A549 (cell line): ENCODE measurements around the gene C11orf21. TPM values are rescaled to one million over a fixed set of nuclear protein-coding genes. Genes with fewer than 3 reads are reported as not detected.

ENCODE experiments used
- ATAC-seq, 2 experiments: fragments of 200-7000 bp in 1 of 2; fragments of >200 bp in 1 of 2; cut with Nextera tagmentation in 1 of 2; cut with Tn5 transposase in 1 of 2; 3 replicates each; pipeline versions ENCODE4 v1.8.0 to v1.9.1; 2018 to 2020; ENCODE audit warnings: mild to moderate bottlenecking in 1 of 2, moderate library complexity in 1 of 2
- CTCF ChIA-PET: fragments of 300-600 bp; sonication (Branson Sonifier 250); formaldehyde crosslinking; extraction: SDS; loops from one replicate; lab custom pipeline; 2021; ENCODE audit warnings: antibody characterized with exemption, inconsistent platforms; lab: Yijun Ruan, JAX
- POLR2A ChIA-PET: fragments of 350-600 bp; formaldehyde crosslinking; extraction: SDS; loops from one replicate; lab custom pipeline; 2021; ENCODE audit warnings: antibody characterized with exemption, inconsistent platforms; lab: Yijun Ruan, JAX
- DNase-seq, 2 experiments: peaks; one replicate each; pipeline versions ENCODE4 v3.0.0 to v3.0.0-alpha.2; 2011 to 2016; ENCODE audit warnings: low read depth in 1 of 2, low spot score in 1 of 2
- FAIRE-seq: peaks from 2 replicates; lab custom pipeline; 2011; peaks lifted over from hg19 to GRCh38; lab: Jason Lieb, UNC
- H3K27ac ChIP-seq, 2 experiments: fragments of >200 bp; sonication (Bioruptor Twin); formaldehyde crosslinking; 3 replicates each; pipeline ENCODE4 v1.5.1; 2016 to 2017
- H3K4me1 ChIP-seq: fragments of >200 bp; sonication (Bioruptor Twin); formaldehyde crosslinking; 3 replicates; pipeline ENCODE4 v1.6.1; 2016
- H3K4me2 ChIP-seq: fragments of >200 bp; sonication (Bioruptor Twin); formaldehyde crosslinking; 3 replicates; pipeline ENCODE4 v1.6.1; 2016
- H3K4me3 ChIP-seq: fragments of >200 bp; sonication (Bioruptor Twin); formaldehyde crosslinking; 3 replicates; pipeline ENCODE4 v1.5.1; 2016
- H3K9me3 ChIP-seq: fragments of >200 bp; sonication (Bioruptor Twin); formaldehyde crosslinking; 3 replicates; pipeline ENCODE4 v1.6.1; 2016
- CEBPB ChIP-seq, 2 experiments: fragments of >200 bp in 1 of 2; sonication (Bioruptor Twin) in 1 of 2; formaldehyde crosslinking in 1 of 2; IDR thresholded peaks; 2 replicates each; pipeline ENCODE4 v1.6.1; 2012 to 2016
- EHF ChIP-seq: fragments of 250-450 bp; sonication (Bioruptor Pico); IDR thresholded peaks from 2 replicates; pipeline ENCODE4 v1.5.0; 2020; ENCODE audit warnings: mild to moderate bottlenecking
- EHMT2 ChIP-seq: fragments of 200-600 bp; sonication (generic); IDR thresholded peaks from 2 replicates; pipeline ENCODE4 v1.6.1; 2016; ENCODE audit warnings: antibody characterized with exemption, low read depth, mild to moderate bottlenecking, moderate library complexity
- ELK1 ChIP-seq: fragments of 150-350 bp; IDR thresholded peaks from 2 replicates; pipeline ENCODE4 v1.6.1; 2014; ENCODE audit warnings: low read depth, mild to moderate bottlenecking, low read length
- EP300 ChIP-seq, 2 experiments: fragments of >200 bp; sonication (Bioruptor Twin); formaldehyde crosslinking; IDR thresholded peaks; 2 replicates in 1 of 2; 3 replicates in 1 of 2; pipeline ENCODE4 v1.6.1; 2016 to 2017
- ESRRA ChIP-seq: fragments of 150-350 bp; IDR thresholded peaks from 2 replicates; pipeline ENCODE4 v1.6.1; 2014; ENCODE audit warnings: mild to moderate bottlenecking, low read length, borderline replicate concordance
- FOSB ChIP-seq: fragments of 250-450 bp; sonication (Bioruptor Pico); IDR thresholded peaks from 2 replicates; pipeline ENCODE4 v1.5.0; 2020; ENCODE audit warnings: mild to moderate bottlenecking, moderate library complexity
- FOXS1 ChIP-seq: fragments of 250-450 bp; sonication (Bioruptor Pico); IDR thresholded peaks from 2 replicates; pipeline ENCODE4 v1.5.0; 2020; ENCODE audit warnings: mild to moderate bottlenecking, moderate library complexity
- GATA3 ChIP-seq: IDR thresholded peaks from 2 replicates; pipeline ENCODE4 v1.6.1; 2012; ENCODE audit warnings: borderline replicate concordance
- HDAC2 ChIP-seq: fragments of 200-600 bp; sonication (generic); IDR thresholded peaks from 2 replicates; pipeline ENCODE4 v1.6.1; 2016
- HOXA7 ChIP-seq: fragments of 250-450 bp; sonication (Bioruptor Pico); IDR thresholded peaks from 2 replicates; pipeline ENCODE4 v1.5.0; 2020; ENCODE audit warnings: mild to moderate bottlenecking, moderate library complexity
- JUN ChIP-seq, 2 experiments: fragments of >200 bp; sonication (Bioruptor Twin); formaldehyde crosslinking; IDR thresholded peaks; 2 replicates in 1 of 2; 3 replicates in 1 of 2; pipeline ENCODE4 v1.6.1; 2016 to 2017
- JUNB ChIP-seq: fragments of >200 bp; sonication (Bioruptor Twin); formaldehyde crosslinking; IDR thresholded peaks from 2 replicates; pipeline ENCODE4 v1.6.1; 2016
- KDM1A ChIP-seq: fragments of 200-600 bp; sonication (generic); IDR thresholded peaks from 2 replicates; pipeline ENCODE4 v1.6.1; 2016; ENCODE audit warnings: low read depth, mild to moderate bottlenecking
- NPAS2 ChIP-seq: fragments of 250-450 bp; sonication (Bioruptor Pico); IDR thresholded peaks from 2 replicates; pipeline ENCODE4 v1.8.0; 2022; ENCODE audit warnings: mild to moderate bottlenecking, moderate library complexity, borderline replicate concordance
- POLR2A ChIP-seq: IDR thresholded peaks from 2 replicates; pipeline ENCODE4 v1.6.1; 2012; ENCODE audit warnings: mild to moderate bottlenecking, low read length
- POLR2AphosphoS2 ChIP-seq: conservative IDR thresholded peaks from 2 replicates; pipeline ENCODE4 v1.6.1; 2012; ENCODE audit warnings: low read length, improper control_type of control experiment, inconsistent platforms
- SMC3 ChIP-seq: fragments of >200 bp; sonication (Bioruptor Twin); formaldehyde crosslinking; IDR thresholded peaks from 3 replicates; pipeline ENCODE4 v1.6.1; 2018; ENCODE audit warnings: inconsistent platforms
- TP53 ChIP-seq: fragments of 250-450 bp; sonication (Bioruptor Pico); IDR thresholded peaks from 2 replicates; pipeline ENCODE4 v1.5.0; 2021; ENCODE audit warnings: mild to moderate bottlenecking, moderate library complexity
- WGBS: methylation state at CpG from one replicate; pipeline ENCODE4 v1.1.6; 2017; ENCODE audit errors: missing lambda C conversion rate; 5-methylcytosine and 5-hydroxymethylcytosine counted together
- polyA plus RNA-seq, 4 experiments: library from polyadenylated mRNA; depleted of rRNA in 3 of 4; stranded (reverse); fragments of >200 nt; fragmentation: RNase III in 1 of 4; extraction: RNeasy Plus Mini Kit Qiagen cat#74134 plus additional on column Dnase treatment in 1 of 4; gene quantifications; 2 replicates in 3 of 4; 3 replicates in 1 of 4; pipeline ENCODE4 v1.2.3, GENCODE V29; 2011 to 2017
- TF ChIP-seq, protein P1 (sequence below): fragments of >200 bp; sonication (Bioruptor Twin); formaldehyde crosslinking; IDR thresholded peaks from 2 replicates; pipeline ENCODE4 v1.6.1; 2016
- TF ChIP-seq, protein P2 (sequence below): IDR thresholded peaks from 2 replicates; pipeline ENCODE4 v1.6.1; 2012; ENCODE audit warnings: low read depth, borderline replicate concordance
- TF ChIP-seq, protein P3 (sequence below): fragments of 200-600 bp; sonication (generic); IDR thresholded peaks from 2 replicates; pipeline ENCODE4 v1.6.1; 2016; ENCODE audit warnings: antibody characterized with exemption, mild to moderate bottlenecking, moderate library complexity

C11orf21 gene
- polyA plus RNA-seq, 2 of the 4 experiments (the other 2 are of a cell fraction): not detected

- CTCF ChIA-PET: interaction anchor here (0.6 kb wide), 1 partner anchor 28 kb away, joined by 4 read pairs; no protein-coding TSS in a partner anchor
- WGBS: 47% methylated on average over 6 of the region's 6 CpGs
Observed at GRCh38 chr11:2277008-2277346, 24.7 kb downstream of the C11orf21 start.

DNA sequence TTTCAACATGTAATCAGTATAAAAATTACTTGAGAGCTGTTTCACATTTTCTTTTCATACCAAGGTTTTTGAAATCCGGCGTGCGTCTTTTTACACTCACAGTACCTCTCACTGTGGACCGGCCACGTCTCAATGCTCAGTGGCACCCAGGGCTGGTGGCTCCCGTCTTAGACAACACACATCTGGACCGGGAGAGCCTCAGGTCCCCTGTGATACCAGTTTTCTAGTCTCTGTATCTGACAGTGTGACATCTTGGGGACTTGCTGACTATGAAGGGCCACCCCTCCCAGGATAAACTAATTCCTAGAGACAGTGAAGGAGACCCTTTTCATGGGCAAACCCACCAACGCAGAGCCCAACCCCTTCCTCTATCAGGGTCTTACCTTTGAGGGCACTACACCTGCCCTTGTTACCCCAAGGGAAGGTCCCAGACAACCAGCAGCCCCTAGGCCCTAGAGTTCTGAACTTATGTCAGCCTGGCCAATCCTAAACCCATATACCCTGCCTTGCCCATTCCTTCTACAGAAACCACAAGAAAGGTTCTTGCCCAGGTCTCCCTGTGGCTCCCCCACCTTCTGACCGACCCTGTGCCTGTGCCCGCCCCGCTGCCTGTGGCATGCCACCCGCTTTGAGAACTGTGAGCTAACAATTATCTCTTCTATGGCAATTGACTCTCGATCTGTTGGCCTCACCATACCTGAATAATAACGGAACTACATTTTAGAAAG is 25.3 kb downstream of the C11orf21 start:
- FAIRE-seq: no peak
- ATAC-seq: no peak
- ChIA-PET POLR2A (no interaction called here), CTCF (interaction anchor here (0.6 to 1.7 kb wide), 3 partner anchors 23 to 144 kb away, joined by 4 to 9 read pairs (median 5); no protein-coding TSS in a partner anchor)
- no peak for DNase-seq
- TF ChIP-seq NPAS2 (CRISPR knock-in tag) (no peak), SMC3 (no peak), HDAC2 (no peak), GATA3 (no peak), EHMT2 (no peak), FOSB (CRISPR knock-in tag) (no peak), KDM1A (no peak), JUNB (no peak), POLR2A (no peak), HOXA7 (CRISPR knock-in tag) (no peak), EHF (CRISPR knock-in tag) (no peak)
- TF ChIP-seq, protein P1, sequence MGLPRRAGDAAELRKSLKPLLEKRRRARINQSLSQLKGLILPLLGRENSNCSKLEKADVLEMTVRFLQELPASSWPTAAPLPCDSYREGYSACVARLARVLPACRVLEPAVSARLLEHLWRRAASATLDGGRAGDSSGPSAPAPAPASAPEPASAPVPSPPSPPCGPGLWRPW: no peak
- no peak overlapping the region for H3K27ac ChIP-seq
- WGBS: 69% methylated on average over 14 of the region's 14 CpGs
- H3K4me1 ChIP-seq: no peaks in the 10 kb centered on the region
- H3K9me3 ChIP-seq: peaks cover 9% of the 10 kb centered on the region; the same call in 2 of the 3 replicates
- H3K4me3 ChIP-seq: no peak overlapping the region
- no peak overlapping the region for H3K4me2 ChIP-seq

More at GRCh38 chr11:2277008-2277346, 24.7 kb downstream of the C11orf21 start:
- no peak for FAIRE-seq
- no peak for ATAC-seq
- no peaks in the 10 kb centered on the region for H3K4me1 ChIP-seq
- TF ChIP-seq SMC3: no peak
- TF ChIP-seq GATA3: no peak
- no peak for TF ChIP-seq KDM1A
- POLR2A ChIA-PET: no interaction called here
- no peak overlapping the region for H3K4me2 ChIP-seq
- H3K9me3 ChIP-seq: peaks cover 9% of the 10 kb centered on the region; the same call in 2 of the 3 replicates
- no peak overlapping the region for H3K27ac ChIP-seq
- no peak for DNase-seq
- no peak overlapping the region for H3K4me3 ChIP-seq

- Histone ChIP-seq H3K4me3 (no peak overlapping the region), H3K4me1 (no peaks in the 10 kb centered on the region), H3K4me2 (no peak overlapping the region), H3K9me3 (peaks cover 8% of the 10 kb centered on the region; the same call in 2 of the 3 replicates), H3K27ac (no peak overlapping the region)
- POLR2A ChIA-PET: interaction anchor here (0.6 kb wide), 1 partner anchor 293 kb away, joined by 3 read pairs; no protein-coding TSS in a partner anchor
- DNase-seq: no peak
- FAIRE-seq: no peak
- TF ChIP-seq ELK1 (no peak), EHF (CRISPR knock-in tag) (no peak), JUN (IDR thresholded peaks at IDR 0.05) (no peak), NPAS2 (CRISPR knock-in tag) (no peak), ESRRA (no peak), POLR2AphosphoS2 (no peak), FOXS1 (no peak), JUNB (no peak), HOXA7 (CRISPR knock-in tag) (no peak), EP300 (IDR thresholded peaks at IDR 0.05) (no peak), CEBPB (IDR thresholded peaks at IDR 0.05) (no peak), TP53 (CRISPR knock-in tag) (no peak)
- TF ChIP-seq, protein P2, sequence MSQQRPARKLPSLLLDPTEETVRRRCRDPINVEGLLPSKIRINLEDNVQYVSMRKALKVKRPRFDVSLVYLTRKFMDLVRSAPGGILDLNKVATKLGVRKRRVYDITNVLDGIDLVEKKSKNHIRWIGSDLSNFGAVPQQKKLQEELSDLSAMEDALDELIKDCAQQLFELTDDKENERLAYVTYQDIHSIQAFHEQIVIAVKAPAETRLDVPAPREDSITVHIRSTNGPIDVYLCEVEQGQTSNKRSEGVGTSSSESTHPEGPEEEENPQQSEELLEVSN: no peak
- TF ChIP-seq, protein P3, sequence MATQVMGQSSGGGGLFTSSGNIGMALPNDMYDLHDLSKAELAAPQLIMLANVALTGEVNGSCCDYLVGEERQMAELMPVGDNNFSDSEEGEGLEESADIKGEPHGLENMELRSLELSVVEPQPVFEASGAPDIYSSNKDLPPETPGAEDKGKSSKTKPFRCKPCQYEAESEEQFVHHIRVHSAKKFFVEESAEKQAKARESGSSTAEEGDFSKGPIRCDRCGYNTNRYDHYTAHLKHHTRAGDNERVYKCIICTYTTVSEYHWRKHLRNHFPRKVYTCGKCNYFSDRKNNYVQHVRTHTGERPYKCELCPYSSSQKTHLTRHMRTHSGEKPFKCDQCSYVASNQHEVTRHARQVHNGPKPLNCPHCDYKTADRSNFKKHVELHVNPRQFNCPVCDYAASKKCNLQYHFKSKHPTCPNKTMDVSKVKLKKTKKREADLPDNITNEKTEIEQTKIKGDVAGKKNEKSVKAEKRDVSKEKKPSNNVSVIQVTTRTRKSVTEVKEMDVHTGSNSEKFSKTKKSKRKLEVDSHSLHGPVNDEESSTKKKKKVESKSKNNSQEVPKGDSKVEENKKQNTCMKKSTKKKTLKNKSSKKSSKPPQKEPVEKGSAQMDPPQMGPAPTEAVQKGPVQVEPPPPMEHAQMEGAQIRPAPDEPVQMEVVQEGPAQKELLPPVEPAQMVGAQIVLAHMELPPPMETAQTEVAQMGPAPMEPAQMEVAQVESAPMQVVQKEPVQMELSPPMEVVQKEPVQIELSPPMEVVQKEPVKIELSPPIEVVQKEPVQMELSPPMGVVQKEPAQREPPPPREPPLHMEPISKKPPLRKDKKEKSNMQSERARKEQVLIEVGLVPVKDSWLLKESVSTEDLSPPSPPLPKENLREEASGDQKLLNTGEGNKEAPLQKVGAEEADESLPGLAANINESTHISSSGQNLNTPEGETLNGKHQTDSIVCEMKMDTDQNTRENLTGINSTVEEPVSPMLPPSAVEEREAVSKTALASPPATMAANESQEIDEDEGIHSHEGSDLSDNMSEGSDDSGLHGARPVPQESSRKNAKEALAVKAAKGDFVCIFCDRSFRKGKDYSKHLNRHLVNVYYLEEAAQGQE: no peak
- CTCF ChIA-PET: interaction anchor here (1.5 to 1.8 kb wide), 5 partner anchors 13 to 144 kb away, joined by 5 to 9 read pairs (median 6); no protein-coding TSS in a partner anchor
- WGBS: 65% methylated on average over 23 of the region's 30 CpGs
- ATAC-seq: no peak
Observed at GRCh38 chr11:2275334-2276279, 26.1 kb downstream of the C11orf21 start.
